Retinal pigment epithelial cell (primary cell): ENCODE measurements around the gene ADAM12.

Experiments used
- DNase-seq: peaks from one replicate; pipeline ENCODE4 v3.0.0-alpha.2; 2010; ENCODE audit warnings: low read depth
- H3K4me3 ChIP-seq: 2 replicates; pipeline ENCODE4 v1.5.1; 2011; ENCODE audit warnings: mild to moderate bottlenecking, low read length, control low read depth, moderate library complexity
- TF ChIP-seq, protein P1 (sequence below): conservative IDR thresholded peaks from 2 replicates; pipeline ENCODE4 v1.5.1; 2011; ENCODE audit warnings: low read depth, low read length, control low read depth, inconsistent platforms

ADAM12 gene

GRCh38 chr10:126283307-126283706 lies 105.0 kb downstream of the ADAM12 start:
- no peak overlapping the region for H3K4me3 ChIP-seq
- TF ChIP-seq, protein P1, sequence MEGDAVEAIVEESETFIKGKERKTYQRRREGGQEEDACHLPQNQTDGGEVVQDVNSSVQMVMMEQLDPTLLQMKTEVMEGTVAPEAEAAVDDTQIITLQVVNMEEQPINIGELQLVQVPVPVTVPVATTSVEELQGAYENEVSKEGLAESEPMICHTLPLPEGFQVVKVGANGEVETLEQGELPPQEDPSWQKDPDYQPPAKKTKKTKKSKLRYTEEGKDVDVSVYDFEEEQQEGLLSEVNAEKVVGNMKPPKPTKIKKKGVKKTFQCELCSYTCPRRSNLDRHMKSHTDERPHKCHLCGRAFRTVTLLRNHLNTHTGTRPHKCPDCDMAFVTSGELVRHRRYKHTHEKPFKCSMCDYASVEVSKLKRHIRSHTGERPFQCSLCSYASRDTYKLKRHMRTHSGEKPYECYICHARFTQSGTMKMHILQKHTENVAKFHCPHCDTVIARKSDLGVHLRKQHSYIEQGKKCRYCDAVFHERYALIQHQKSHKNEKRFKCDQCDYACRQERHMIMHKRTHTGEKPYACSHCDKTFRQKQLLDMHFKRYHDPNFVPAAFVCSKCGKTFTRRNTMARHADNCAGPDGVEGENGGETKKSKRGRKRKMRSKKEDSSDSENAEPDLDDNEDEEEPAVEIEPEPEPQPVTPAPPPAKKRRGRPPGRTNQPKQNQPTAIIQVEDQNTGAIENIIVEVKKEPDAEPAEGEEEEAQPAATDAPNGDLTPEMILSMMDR = no peak
- no peak for DNase-seq

DNA sequence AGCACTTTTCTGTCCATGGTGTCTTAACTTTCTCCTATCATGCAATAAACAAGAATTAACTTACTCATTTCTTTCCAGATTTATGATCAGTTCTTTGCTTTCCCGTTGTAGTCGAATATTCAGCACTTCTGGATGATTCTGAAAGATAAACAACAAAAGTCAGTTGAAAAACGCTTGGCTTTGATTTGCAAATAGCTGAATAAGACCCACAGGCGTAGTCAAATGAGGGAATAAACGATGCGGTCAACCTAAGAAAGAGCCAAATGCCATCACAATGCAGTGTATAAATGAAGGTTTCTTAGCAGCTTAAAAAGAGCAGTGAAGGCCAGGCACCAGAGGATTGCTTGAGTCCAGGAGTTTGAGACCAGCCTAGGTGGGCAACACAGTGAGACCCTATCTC lies 109.4 kb downstream of the ADAM12 start:
- TF ChIP-seq, protein P1 = no peak
- no peak for DNase-seq
- H3K4me3 ChIP-seq = no peak overlapping the region

DNA sequence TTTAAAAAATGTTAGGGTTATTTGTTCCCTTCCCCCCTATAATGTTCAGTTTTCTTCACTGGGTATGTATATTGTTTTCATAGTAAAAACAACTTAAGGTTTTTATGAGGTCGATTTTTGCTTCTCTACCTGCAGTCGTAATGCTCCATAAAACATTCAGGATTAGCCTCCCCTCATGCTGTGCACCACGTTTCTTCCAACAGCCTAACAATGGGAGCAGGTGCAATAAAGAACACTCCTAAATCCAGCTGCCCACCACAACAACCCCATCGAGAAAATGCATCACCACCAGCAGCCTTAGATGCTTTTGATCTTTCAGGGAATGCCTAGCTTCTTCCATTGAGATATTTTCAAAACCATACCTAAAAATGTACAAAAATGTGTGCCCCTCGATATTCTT lies 111.1 kb downstream of the ADAM12 start:
- DNase-seq = no peak
- no peak overlapping the region for H3K4me3 ChIP-seq
- TF ChIP-seq, protein P1 = no peak

- TF ChIP-seq, protein P1 = no peak
- no peak overlapping the region for H3K4me3 ChIP-seq
- no peak for DNase-seq
These were observed 115.8 kb downstream of the ADAM12 start for GRCh38 chr10:126272526-126272925.

DNA sequence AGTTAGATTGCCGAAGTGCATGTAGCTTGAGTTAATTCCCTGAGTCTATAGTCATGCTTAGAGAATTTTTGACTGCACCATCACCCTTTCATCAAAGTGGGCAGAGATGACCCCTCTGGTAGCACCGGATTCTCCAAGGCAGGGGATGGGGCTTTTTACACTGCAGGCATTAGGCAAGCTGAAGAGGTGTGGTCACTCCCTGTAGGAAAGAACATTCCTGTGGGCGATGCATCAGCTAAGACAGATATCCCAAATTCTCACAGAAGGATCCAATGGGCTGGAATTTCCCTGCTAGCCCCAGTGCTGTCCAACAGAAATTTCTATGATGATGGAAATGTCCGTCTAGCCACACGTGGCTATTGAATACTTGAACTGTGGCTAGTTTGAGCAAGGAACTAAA lies 118.2 kb downstream of the ADAM12 start:
- TF ChIP-seq, protein P1 = no peak
- H3K4me3 ChIP-seq = no peak overlapping the region
- DNase-seq = no peak

GRCh38 chr10:126268013-126268920 lies 120.0 kb downstream of the ADAM12 start:
- TF ChIP-seq, protein P1 = no peak

More at GRCh38 chr10:126268013-126268920, 120.0 kb downstream of the ADAM12 start:
- no peak overlapping the region for H3K4me3 ChIP-seq
- no peak for DNase-seq
